ENCODE results near the gene CATSPER1.

- TF ChIP-seq EZH2 (IDR thresholded peaks at IDR 0.05; ENCODE audit: borderline replicate concordance, low read depth, low read length, poor library complexity, severe bottlenecking) (no peak), CTCF (conservative IDR thresholded peaks at IDR 0.05; ENCODE audit: low read depth, low read length) (no peak)
These were observed 13.5 kb upstream of the CATSPER1 start for GRCh38 chr11:66039765-66040164.

All from A673 (cell line).